CD14-positive monocyte (primary cell): ENCODE measurements around the gene PITPNM2. TPM values are rescaled to one million over a fixed set of nuclear protein-coding genes. Genes with fewer than 3 reads are reported as not detected.

Experiments used
- DNase-seq, 3 donors: peaks; one replicate each; pipeline ENCODE4 v3.0.0-alpha.2; 2011 to 2022
- H2AFZ ChIP-seq: 2 replicates; pipeline ENCODE4 v1.6.0; 2012; ENCODE audit warnings: mild to moderate bottlenecking, low read depth, low read length, inconsistent platforms; ENCODE audit not compliant: insufficient read depth, poor library complexity, severe bottlenecking
- H3K27ac ChIP-seq, 2 donors: 1 replicate in 1 of 2; 2 replicates in 1 of 2; pipeline ENCODE4 v1.5.1; 2012 to 2013; ENCODE audit warnings: low read length in 2 of 2, control low read depth in 1 of 2, inconsistent platforms in 1 of 2, low read depth in 1 of 2, mild to moderate bottlenecking in 1 of 2
- H3K27me3 ChIP-seq, 2 donors: one replicate each; pipeline versions ENCODE4 v1.6.0 to v1.6.1; 2011 to 2013; ENCODE audit warnings: low read length in 2 of 2; ENCODE audit not compliant: control insufficient read depth in 2 of 2, insufficient read depth in 2 of 2
- H3K36me3 ChIP-seq, 2 donors: replicated peaks in 1 of 2; 1 replicate in 1 of 2; 2 replicates in 1 of 2; pipeline versions ENCODE4 v1.5.1 to v1.6.1; 2012 to 2013; ENCODE audit warnings: low read length in 2 of 2, control low read depth in 1 of 2, inconsistent platforms in 1 of 2, mild to moderate bottlenecking in 1 of 2; ENCODE audit not compliant: insufficient read depth in 2 of 2, control insufficient read depth in 1 of 2
- H3K4me1 ChIP-seq, 2 donors: 1 replicate in 1 of 2; 2 replicates in 1 of 2; pipeline versions ENCODE4 v1.5.1 to v1.6.1; 2012 to 2013; ENCODE audit warnings: low read length in 2 of 2, control low read depth in 1 of 2, inconsistent platforms in 1 of 2, mild to moderate bottlenecking in 1 of 2, moderate library complexity in 1 of 2; ENCODE audit not compliant: insufficient read depth in 2 of 2, control insufficient read depth in 1 of 2
- H3K4me2 ChIP-seq: replicated peaks from 2 replicates; pipeline ENCODE3; 2012; ENCODE audit warnings: low read length, moderate library complexity, mild to moderate bottlenecking; ENCODE audit not compliant: poor library complexity, severe bottlenecking; ENCODE audit errors: extremely low read depth
- H3K4me3 ChIP-seq, 3 experiments: fragments of 200-600 bp in 1 of 3; sonication (generic) in 1 of 3; replicated peaks in 1 of 3; 1 replicate in 2 of 3; 2 replicates in 1 of 3; pipeline ENCODE4 v1.5.1; 2011 to 2013; ENCODE audit warnings: low read length in 3 of 3, mild to moderate bottlenecking in 3 of 3, control low read depth in 2 of 3, low read depth in 2 of 3, inconsistent platforms in 1 of 3, moderate library complexity in 1 of 3
- H3K79me2 ChIP-seq: 2 replicates; pipeline ENCODE4 v1.6.0; 2012; ENCODE audit warnings: mild to moderate bottlenecking, control low read depth, inconsistent platforms, low read length, moderate library complexity; ENCODE audit not compliant: insufficient read depth
- H3K9ac ChIP-seq: 2 replicates; pipeline ENCODE4 v1.6.0; 2017; ENCODE audit warnings: low read length, mild to moderate bottlenecking; ENCODE audit not compliant: insufficient read depth, poor library complexity, severe bottlenecking
- H3K9me3 ChIP-seq, 2 donors: replicated peaks in 1 of 2; 1 replicate in 1 of 2; 2 replicates in 1 of 2; pipeline versions ENCODE4 v1.5.1 to v1.6.1; 2012 to 2013; ENCODE audit warnings: low read length in 2 of 2, control low read depth in 1 of 2; ENCODE audit not compliant: control insufficient read depth in 1 of 2, insufficient read depth in 1 of 2
- H4K20me1 ChIP-seq: 2 replicates; pipeline ENCODE4 v1.6.0; 2012; ENCODE audit warnings: mild to moderate bottlenecking, low read length, control low read depth, moderate library complexity; ENCODE audit not compliant: insufficient read depth
- H3K27ac Mint-ChIP-seq, 7 donors: one replicate each; pipeline ENCODE4 v1.8.0; 2020; ENCODE audit warnings: mild to moderate bottlenecking in 7 of 7, mixed read lengths in 7 of 7, moderate library complexity in 6 of 7, inconsistent platforms in 2 of 7
- H3K27me3 Mint-ChIP-seq, 3 donors: one replicate each; pipeline ENCODE4 v1.8.0; 2021 to 2022; ENCODE audit warnings: low read depth in 3 of 3, mild to moderate bottlenecking in 3 of 3, mixed read lengths in 3 of 3, moderate library complexity in 3 of 3, inconsistent platforms in 1 of 3
- H3K36me3 Mint-ChIP-seq, 2 donors: one replicate each; pipeline ENCODE4 v1.8.0; 2020; ENCODE audit warnings: mixed read lengths in 2 of 2, inconsistent platforms in 1 of 2, mild to moderate bottlenecking in 1 of 2
- H3K4me1 Mint-ChIP-seq: one replicate; pipeline ENCODE4 v1.8.0; 2020; ENCODE audit warnings: mild to moderate bottlenecking, mixed read lengths
- H3K4me3 Mint-ChIP-seq, 2 donors: one replicate each; pipeline ENCODE4 v1.8.0; 2020; ENCODE audit warnings: mild to moderate bottlenecking in 2 of 2, mixed read lengths in 2 of 2, moderate library complexity in 1 of 2
- H3K9me3 Mint-ChIP-seq, 7 donors: one replicate each; pipeline ENCODE4 v1.8.0; 2020 to 2022; ENCODE audit warnings: mixed read lengths in 7 of 7, mild to moderate bottlenecking in 6 of 7, moderate library complexity in 6 of 7, inconsistent platforms in 2 of 7
- CTCF ChIP-seq: fragments of 200-600 bp; IDR thresholded peaks from one replicate; pipeline ENCODE4 v1.8.0; 2022; ENCODE audit warnings: antibody characterized with exemption, mild to moderate bottlenecking
- WGBS: methylation state at CpG from one replicate; pipeline ENCODE4 v1.1.5; 2013; ENCODE audit warnings: missing lambda C conversion rate; ENCODE audit not compliant: insufficient coverage; 5-methylcytosine and 5-hydroxymethylcytosine counted together
- intact Hi-C, 2 donors: fragments of 100-400 bp; cut with micrococcal nuclease; formaldehyde crosslinking; loops; one replicate each; pipeline versions ENCODE4 v1.15.0 to v1.15.1; 2023
- polyA plus RNA-seq, 3 donors: library from polyadenylated mRNA; depleted of rRNA in 1 of 3; unstranded in 2 of 3; stranded (reverse) in 1 of 3; fragments of 300-500 nt in 2 of 3; fragments of >200 nt in 1 of 3; fragmentation: Illumina TruSeq in 2 of 3; gene quantifications; 1 replicate in 2 of 3; 2 replicates in 1 of 3; pipeline ENCODE4 v1.2.3, GENCODE V29; 2012 to 2021

Gene PITPNM2
- polyA plus RNA-seq, 3 donors, result 0.08 to 0.67 TPM; not detected in 1

GRCh38 chr12:123153906-123154305, 3.0 kb upstream of the PITPNM2 start:
- peaks cover 11 to 19% of the 10 kb centered on the region in 2 donors for H3K36me3 ChIP-seq
- H3K27me3 ChIP-seq, result peaks cover 11 to 22% of the 10 kb centered on the region in 2 donors
- WGBS, result 80% methylated on average over 1 of the region's 2 CpGs
- TF ChIP-seq CTCF, result no peak
- peaks cover 11 to 14% of the 10 kb centered on the region in 2 donors for H3K4me1 ChIP-seq
- H3K4me1 Mint-ChIP-seq, result peaks cover 13% of the 10 kb centered on the region
- H3K36me3 Mint-ChIP-seq, result peaks cover 28 to 42% of the 10 kb centered on the region in 2 donors
- H3K4me3 ChIP-seq, result no peak overlapping the region
- no peak overlapping the region for H2AFZ ChIP-seq
- no peak overlapping the region for H3K27ac ChIP-seq
- H3K27ac Mint-ChIP-seq, result no peak overlapping the region
- H3K27me3 Mint-ChIP-seq, result peaks cover 14 to 24% (median 18%) of the 10 kb centered on the region in 3 donors
- peaks cover 0 to 3% (median 0%) of the 10 kb centered on the region in 7 donors for H3K9me3 Mint-ChIP-seq
- no peak overlapping the region for H3K4me2 ChIP-seq
- H3K79me2 ChIP-seq, result no peaks in the 10 kb centered on the region
- intact Hi-C loops, result loop anchor here in 1 of 2 donors (5.0 kb wide), 1 partner anchor 67 kb away; no protein-coding TSS in a partner anchor
- DNase-seq, result no peak
- no peaks in the 10 kb centered on the region for H4K20me1 ChIP-seq
- no peaks in the 10 kb centered on the region for H3K9me3 ChIP-seq
- H3K4me3 Mint-ChIP-seq, result no peak overlapping the region
- H3K9ac ChIP-seq, result no peak overlapping the region

- Histone ChIP-seq H3K4me2 (no peak overlapping the region), H4K20me1 (no peaks in the 10 kb centered on the region), H3K27me3 (peaks cover 11 to 23% of the 10 kb centered on the region in 2 donors), H3K4me3 (no peak overlapping the region), H3K79me2 (no peaks in the 10 kb centered on the region), H3K9me3 (no peaks in the 10 kb centered on the region), H3K4me1 (peaks cover 11 to 14% of the 10 kb centered on the region in 2 donors), H3K36me3 (peaks cover 8 to 19% of the 10 kb centered on the region in 2 donors), H3K27ac (no peak overlapping the region), H2AFZ (no peak overlapping the region), H3K9ac (no peak overlapping the region)
- H3K27ac Mint-ChIP-seq, result no peak overlapping the region
- H3K4me1 Mint-ChIP-seq, result peaks cover 13% of the 10 kb centered on the region
- peaks cover 18 to 28% (median 20%) of the 10 kb centered on the region in 3 donors for H3K27me3 Mint-ChIP-seq
- TF ChIP-seq CTCF, result no peak
- peaks cover 0 to 3% (median 0%) of the 10 kb centered on the region in 7 donors for H3K9me3 Mint-ChIP-seq
- H3K36me3 Mint-ChIP-seq, result peaks cover 33 to 35% of the 10 kb centered on the region in 2 donors
- intact Hi-C loops, result loop anchor here in 1 of 2 donors (5.0 kb wide), 1 partner anchor 66 kb away; no protein-coding TSS in a partner anchor
- DNase-seq, result no peak
- no CpG with 5 or more reads among the region's 3 CpGs for WGBS
- H3K4me3 Mint-ChIP-seq, result no peak overlapping the region
These were observed 1.9 kb upstream of the PITPNM2 start for GRCh38 chr12:123152833-123153232.
